ENCODE data around the gene SLC49A3. TPM values are rescaled to one million over a fixed set of nuclear protein-coding genes. Genes with fewer than 3 reads are reported as not detected.

The SLC49A3 gene
- total RNA-seq, 1 donor from 2014 or later: 2.3 TPM

DNA sequence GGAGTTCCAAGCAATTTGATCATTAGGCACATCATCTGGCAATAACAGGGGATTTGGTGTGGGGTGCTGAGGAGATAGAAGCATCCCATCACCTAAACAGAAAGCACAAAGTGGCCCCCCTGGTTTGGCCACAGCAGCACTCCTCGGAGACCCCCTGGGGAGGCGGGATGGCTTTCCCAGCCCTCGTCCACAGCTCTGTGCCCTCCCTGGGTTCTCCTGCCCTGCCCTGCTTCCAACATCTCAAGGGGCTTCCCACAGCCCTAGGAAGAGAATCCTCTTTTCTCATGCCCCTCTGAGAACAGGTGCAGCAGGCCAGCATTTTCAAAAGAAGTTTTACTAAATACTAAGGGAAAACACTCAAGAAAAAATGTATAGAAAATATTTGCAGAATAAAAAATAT lies 27.7 kb downstream of the SLC49A3 start:
- TF ChIP-seq CTCF (IDR thresholded peaks at IDR 0.05): no peak
- ATAC-seq (ENCODE audit: low read depth) (no peak), DNase-seq (no peak)
- Mint-ChIP-seq H3K9me3 (no peaks in the 10 kb centered on the region), H3K4me1 (peaks cover 14% of the 10 kb centered on the region), H3K27me3 (no peaks in the 10 kb centered on the region), H3K36me3 (ENCODE audit: low read depth) (peaks cover 13% of the 10 kb centered on the region), H3K4me3 (no peak overlapping the region), H3K27ac (no peak overlapping the region)
- ChIA-PET CTCF (no interaction called here), POLR2A (interaction anchor here (0.7 kb wide), 1 partner anchor 14 kb away, joined by 3 read pairs; no protein-coding TSS in a partner anchor)
- intact Hi-C loops (cut with micrococcal nuclease): loop anchor here (5.0 kb wide), 1 partner anchor 164 kb away; the partner anchor contains the start of genes PIGG and ZNF721

DNA sequence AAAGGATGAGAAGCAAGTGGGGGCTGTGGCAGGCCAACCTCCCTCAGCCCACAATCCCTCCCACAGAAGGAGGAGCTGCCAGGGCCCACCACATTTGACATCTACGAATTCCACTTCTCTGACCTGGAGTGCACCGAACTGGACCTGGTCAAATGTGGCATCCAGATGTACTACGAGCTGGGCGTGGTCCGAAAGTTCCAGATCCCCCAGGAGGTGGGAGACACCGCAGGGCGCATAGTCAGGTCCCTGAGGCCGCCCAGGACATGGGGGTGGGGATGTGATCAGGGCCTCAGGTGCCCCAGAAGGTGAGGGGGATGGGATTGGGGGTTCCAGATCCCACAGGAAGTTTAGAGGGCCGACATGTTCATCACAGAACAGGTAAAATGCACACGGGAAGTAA lies 28.6 kb downstream of the SLC49A3 start:
- peaks cover 13% of the 10 kb centered on the region for H3K36me3 Mint-ChIP-seq (ENCODE audit: low read depth)
- DNase-seq: no peak
- ATAC-seq (ENCODE audit: low read depth): no peak
- no peak for TF ChIP-seq CTCF (IDR thresholded peaks at IDR 0.05)
- no peaks in the 10 kb centered on the region for H3K27me3 Mint-ChIP-seq
- no peaks in the 10 kb centered on the region for H3K9me3 Mint-ChIP-seq
- peaks cover 13% of the 10 kb centered on the region for H3K4me1 Mint-ChIP-seq
- H3K27ac Mint-ChIP-seq: no peak overlapping the region
- H3K4me3 Mint-ChIP-seq: no peak overlapping the region
- ChIA-PET POLR2A (no interaction called here), CTCF (no interaction called here)
- intact Hi-C loops (cut with micrococcal nuclease): loop anchor here (5.0 kb wide), 1 partner anchor 163 kb away; the partner anchor contains the start of genes PIGG and ZNF721

GRCh38 chr4:659851-660250 lies 29.1 kb downstream of the SLC49A3 start:
- no peak for TF ChIP-seq CTCF (IDR thresholded peaks at IDR 0.05)
- Mint-ChIP-seq H3K9me3 (no peaks in the 10 kb centered on the region), H3K27me3 (no peaks in the 10 kb centered on the region), H3K27ac (no peak overlapping the region), H3K36me3 (ENCODE audit: low read depth) (peaks cover 13% of the 10 kb centered on the region), H3K4me3 (no peak overlapping the region), H3K4me1 (peaks cover 10% of the 10 kb centered on the region)
- intact Hi-C loops (cut with micrococcal nuclease): loop anchor here (5.0 kb wide), 1 partner anchor 163 kb away; the partner anchor contains the start of genes PIGG and ZNF721
- ATAC-seq (ENCODE audit: low read depth): no peak
- DNase-seq: no peak
- ChIA-PET CTCF (no interaction called here), POLR2A (no interaction called here)

DNA sequence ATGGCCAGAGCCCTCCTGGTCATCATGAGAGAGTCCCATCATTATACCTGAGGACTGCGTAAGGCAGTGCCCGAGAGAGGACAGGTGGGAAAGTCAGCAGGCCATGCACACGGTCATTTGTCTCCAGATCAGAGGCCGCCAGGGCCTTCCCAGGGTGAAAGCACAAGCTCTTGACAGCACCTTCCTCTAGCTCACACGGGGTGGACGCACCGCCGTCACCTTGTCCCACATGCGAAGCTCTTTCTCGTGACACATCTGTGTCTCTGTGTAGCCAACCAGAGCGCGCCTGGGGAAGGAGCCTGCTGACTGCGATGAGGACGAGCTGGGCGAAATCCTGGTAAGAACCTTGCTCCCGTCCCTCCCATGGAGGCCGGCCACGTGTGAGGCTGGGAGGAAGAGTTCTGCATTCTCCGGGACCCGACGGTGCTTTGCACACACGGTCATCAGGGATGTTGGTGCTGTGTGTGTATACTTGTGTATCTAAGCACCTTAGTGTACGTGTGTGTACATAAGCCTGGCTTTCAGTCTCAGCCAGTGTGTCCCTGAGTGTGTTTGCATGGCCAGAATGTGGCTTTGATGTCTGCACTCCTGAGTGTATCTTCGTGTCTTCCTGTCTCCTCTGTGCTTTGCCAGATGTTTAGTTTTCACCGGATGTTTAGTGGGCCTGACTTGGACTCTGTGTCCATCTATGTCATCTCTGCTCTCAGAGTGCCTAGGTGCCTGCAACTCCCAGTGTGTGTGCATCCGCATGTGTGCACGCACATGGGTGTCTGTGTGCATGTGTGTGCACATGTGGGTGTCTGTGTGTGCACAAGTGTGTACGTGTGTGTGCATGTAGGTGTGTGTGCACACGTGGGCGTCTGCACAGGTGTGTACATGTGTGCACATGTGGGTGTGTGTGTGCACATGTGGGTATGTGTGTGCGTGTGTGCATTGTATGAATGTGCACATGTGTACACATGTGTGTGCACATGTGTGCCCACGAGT lies 30.0 kb downstream of the SLC49A3 start:
- POLR2A ChIA-PET: no interaction called here
- intact Hi-C loops (cut with micrococcal nuclease): no loop called here
- H3K9me3 Mint-ChIP-seq: no peaks in the 10 kb centered on the region
- DNase-seq (no peak), ATAC-seq (ENCODE audit: low read depth) (no peak)
- H3K4me1 Mint-ChIP-seq: peaks cover 5% of the 10 kb centered on the region
- peaks cover 13% of the 10 kb centered on the region for H3K36me3 Mint-ChIP-seq (ENCODE audit: low read depth)
- H3K4me3 Mint-ChIP-seq: no peak overlapping the region
- no peak for TF ChIP-seq CTCF (IDR thresholded peaks at IDR 0.05)
- CTCF ChIA-PET: no interaction called here
- no peak overlapping the region for H3K27ac Mint-ChIP-seq
- no peaks in the 10 kb centered on the region for H3K27me3 Mint-ChIP-seq

GRCh38 chr4:657834-658667 lies 30.9 kb downstream of the SLC49A3 start:
- ATAC-seq (ENCODE audit: low read depth) (no peak), DNase-seq (no peak)
- Mint-ChIP-seq H3K4me3 (no peak overlapping the region), H3K36me3 (ENCODE audit: low read depth) (peaks cover 12% of the 10 kb centered on the region), H3K4me1 (peaks cover 2% of the 10 kb centered on the region), H3K9me3 (no peaks in the 10 kb centered on the region), H3K27ac (no peak overlapping the region), H3K27me3 (no peaks in the 10 kb centered on the region)
- intact Hi-C loops (cut with micrococcal nuclease): no loop called here
- ChIA-PET CTCF (no interaction called here), POLR2A (no interaction called here)
- TF ChIP-seq CTCF (IDR thresholded peaks at IDR 0.05): no peak
